LHCN-M2 (cell line): Measurements from ENCODE around the gene FAM118B. TPM values are rescaled to one million over a fixed set of nuclear protein-coding genes. Genes with fewer than 3 reads are reported as not detected.

ENCODE experiments used
- DNase-seq: peaks from one replicate; pipeline ENCODE4 v3.0.0-alpha.2; 2012; ENCODE audit warnings: low read depth
- polyA plus RNA-seq: library from polyadenylated mRNA; unstranded; fragments of >200 nt; gene quantifications from one replicate; pipeline ENCODE4 v1.2.1, GENCODE V29; 2012; ENCODE audit warnings: missing spikeins
- total RNA-seq: library from RNA; depleted of rRNA; stranded (reverse); fragments of >200 nt; gene quantifications from 2 replicates; pipeline ENCODE4 v1.2.3, GENCODE V29; 2014; rRNA removed

The FAM118B gene
- 26.2 and 35.2 TPM in 2 replicates for total RNA-seq
- 17.2 TPM for polyA plus RNA-seq

- DNase-seq, result peak; percentile 92
These were observed at the start of gene FAM118B, which contains the start of gene RPUSD4 for GRCh38 chr11:126211236-126212088. Gene FAM118B, plus strand, starts transcription at chr11:126211782. Its CDS starts 23,220 bp downstream, at chr11:126235002. Gene RPUSD4, minus strand, starts transcription at chr11:126211650. Its CDS starts 12 bp downstream, at chr11:126211638.

GRCh38 chr11:126162306-126163030 is 49.1 kb upstream of the FAM118B start:
- DNase-seq, result peak; percentile 82

GRCh38 chr11:126163074-126163700 is 48.4 kb upstream of the FAM118B start:
- peak; percentile 97 for DNase-seq

- no peak for DNase-seq
These were observed 47.8 kb upstream of the FAM118B start for GRCh38 chr11:126163779-126164178.

- no peak for DNase-seq
These were observed 46.8 kb upstream of the FAM118B start for GRCh38 chr11:126164781-126165180.

GRCh38 chr11:126165311-126165720 is 46.3 kb upstream of the FAM118B start:
- no peak for DNase-seq

- DNase-seq, result no peak
These were observed 45.8 kb upstream of the FAM118B start for GRCh38 chr11:126165757-126166156.

DNA sequence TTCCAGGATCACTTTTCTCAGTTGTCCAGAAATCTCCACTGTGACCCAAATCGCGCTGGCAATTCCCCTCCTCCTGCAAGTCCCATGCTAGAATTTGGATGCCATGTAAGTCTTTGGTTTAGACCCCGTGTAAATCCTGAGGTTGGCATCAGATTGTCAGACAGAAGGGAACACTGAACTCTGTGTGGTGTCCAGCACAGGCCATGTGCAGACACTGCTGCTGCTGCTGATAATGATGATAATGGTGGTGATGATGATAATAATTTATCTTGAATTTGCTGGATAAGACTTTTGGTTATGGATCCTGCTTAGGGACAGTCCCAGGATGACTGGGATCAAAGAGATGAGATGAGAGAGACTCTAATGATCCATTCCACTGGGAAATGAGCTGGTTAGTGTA is 45.2 kb upstream of the FAM118B start:
- no peak for DNase-seq

DNA sequence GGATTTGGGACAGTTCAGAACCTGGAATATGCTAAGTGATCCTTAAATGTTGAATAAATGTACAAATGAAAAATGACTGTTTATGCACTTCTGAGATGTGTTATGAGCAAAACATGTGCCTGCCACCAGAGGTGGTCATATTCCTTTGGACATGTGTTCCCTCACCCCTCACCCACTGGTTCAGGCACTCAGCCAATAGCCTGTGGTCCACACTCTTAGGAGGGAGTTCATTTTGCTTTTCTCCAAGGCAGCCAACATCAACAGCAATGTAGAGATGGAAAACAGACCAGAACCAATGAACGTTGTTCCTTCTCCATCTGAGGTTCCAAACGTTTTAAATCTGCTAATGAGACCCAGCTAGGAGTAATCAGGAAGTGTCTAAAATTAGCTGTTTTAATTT is 44.1 kb upstream of the FAM118B start:
- peak; percentile 37 for DNase-seq

DNA sequence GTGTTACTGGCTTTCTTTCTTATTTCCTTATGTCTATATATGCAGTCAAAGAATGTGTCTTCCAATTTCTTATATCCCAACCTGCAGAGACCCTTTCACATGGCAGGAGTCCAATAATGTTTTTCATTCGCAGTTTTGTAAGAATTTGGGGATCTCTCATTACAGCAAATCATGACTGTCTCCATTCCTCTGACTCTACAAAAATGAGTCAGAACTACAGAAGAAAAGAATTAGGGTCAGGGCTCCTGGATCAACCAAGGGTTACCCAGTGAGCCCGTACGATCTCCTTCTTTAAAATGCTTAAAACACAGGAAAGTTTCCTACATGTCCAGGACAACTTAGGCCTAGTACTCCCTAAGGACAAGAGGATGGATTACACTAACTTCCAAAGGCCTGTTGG is 42.3 kb upstream of the FAM118B start:
- no peak for DNase-seq

DNA sequence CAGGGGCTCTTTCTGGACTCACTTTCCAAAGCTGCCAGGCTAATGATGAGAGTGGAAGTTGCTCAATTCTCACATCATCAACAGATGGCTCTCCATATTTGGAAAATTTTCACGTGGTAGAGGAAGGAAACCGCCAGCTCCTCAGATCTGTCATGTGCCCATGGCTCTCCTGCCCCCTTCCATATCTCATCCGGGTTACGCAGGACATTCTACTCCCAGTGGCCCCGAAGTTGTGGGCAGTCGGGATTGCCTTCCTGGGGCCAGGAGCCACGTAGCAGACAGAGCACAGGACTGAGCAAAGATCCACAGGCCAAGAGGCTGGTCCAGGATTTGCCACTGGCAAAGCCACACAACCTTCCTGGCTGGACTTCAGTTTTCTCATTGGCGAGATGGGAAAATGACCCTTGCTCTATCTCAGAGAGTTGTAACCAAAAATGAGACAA is 39.0 kb upstream of the FAM118B start:
- DNase-seq, result peak; percentile 73

DNA sequence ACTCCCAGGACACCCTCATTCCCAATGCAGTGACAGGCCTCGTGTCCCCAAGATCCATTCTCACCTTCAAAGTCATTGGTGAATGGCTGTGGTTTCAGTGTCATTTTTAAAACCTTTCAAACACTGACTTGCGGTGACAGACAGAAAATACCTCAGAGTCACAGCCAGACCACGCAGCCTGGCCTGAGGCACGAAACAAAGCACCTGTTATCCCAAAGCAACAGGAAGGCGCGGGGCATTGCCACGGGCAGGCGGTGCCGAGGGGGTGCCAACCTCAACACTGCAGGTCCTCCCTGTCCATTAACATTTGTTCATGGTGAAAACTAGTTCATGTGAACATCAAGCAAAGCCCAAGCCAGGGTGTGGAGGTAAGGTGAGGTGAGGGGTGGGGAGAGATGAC is 38.3 kb upstream of the FAM118B start:
- no peak for DNase-seq

DNA sequence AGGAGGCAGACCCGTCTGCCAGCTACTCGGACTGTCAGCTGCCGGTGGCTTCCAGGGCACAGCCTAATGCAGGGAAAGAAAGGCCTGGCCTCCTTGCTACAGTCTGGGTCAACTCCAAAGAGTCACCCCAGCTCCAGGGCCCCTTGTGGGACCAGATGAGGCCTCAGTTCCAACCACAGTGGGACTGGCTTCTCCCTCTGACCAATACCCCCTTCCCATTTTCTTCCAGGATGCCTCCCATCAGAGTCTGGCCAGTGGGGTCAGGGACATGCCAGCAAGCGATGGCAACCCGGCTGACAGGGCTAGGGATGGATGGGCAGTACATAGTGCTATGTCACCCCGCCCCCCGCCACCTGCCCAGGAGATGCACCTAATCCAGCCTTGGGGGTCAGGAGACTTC is 36.8 kb upstream of the FAM118B start:
- no peak for DNase-seq

GRCh38 chr11:126175393-126175792 is 36.2 kb upstream of the FAM118B start:
- DNase-seq, result no peak

DNA sequence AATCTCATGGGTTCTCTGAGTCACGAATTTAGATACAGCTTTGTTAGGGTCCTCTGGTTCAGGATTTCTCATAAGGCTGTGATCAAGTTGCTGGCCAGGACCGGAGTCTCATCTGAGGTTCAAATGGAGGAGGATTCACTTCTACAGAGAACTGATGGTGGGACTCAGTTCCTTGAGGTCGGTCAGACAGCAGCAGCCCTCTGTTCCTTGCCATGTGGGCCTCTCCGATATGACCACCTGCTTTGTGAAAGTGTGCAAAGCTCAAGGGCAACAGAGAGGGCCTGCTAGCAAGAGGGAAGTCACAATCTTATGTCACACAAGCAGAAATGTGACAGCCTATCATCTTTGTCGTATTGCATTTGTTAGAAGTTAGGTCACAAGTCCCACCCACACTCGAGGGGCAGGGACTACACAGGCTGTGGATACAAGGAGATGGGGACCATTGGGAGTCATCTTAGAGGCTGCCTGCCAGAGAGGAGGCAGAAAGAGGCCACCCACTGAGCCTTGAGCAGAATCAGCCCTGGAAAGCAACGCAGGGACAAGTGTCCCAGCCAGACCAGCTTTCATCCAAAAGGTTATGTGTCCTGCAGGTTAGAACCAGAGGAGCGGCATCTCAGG is 34.6 kb upstream of the FAM118B start:
- no peak for DNase-seq

DNA sequence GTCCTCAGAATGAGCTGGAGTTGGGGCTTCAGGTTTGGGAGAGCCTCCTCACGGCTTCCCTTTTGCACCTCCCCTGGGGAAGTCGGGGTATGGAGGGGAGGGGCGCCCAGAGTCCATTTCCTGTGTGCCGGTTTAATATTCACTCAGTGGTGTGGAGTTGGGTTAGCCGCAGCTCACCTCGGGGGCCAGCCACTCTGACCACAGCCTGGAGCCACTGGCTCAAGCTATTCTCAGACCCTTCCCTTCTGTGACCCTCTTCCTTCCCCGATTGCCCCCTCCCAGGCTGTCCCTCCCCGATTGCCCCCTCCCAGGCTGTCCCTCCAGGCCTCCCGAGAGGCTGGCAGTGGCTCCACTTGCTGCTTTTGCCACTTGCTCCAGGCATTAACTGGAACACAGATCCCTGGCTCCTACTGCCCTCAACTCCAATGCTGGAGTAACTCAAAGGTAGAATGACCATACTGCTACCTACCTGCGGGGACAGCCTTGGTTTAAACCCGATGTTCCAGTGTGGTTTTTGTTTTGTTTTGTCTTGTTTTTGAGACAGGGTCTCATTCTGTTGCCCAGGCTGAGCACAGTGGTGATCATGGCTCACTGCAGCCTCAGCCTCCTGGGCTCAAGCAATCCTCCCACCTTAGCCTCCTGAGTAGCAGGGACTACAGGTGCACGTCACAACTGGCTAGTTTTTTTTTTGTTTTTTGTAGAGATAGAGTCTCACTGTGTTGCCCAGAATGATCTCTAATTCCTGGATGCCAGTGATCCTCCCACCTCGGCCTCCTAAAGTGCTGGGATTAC is 29.4 kb upstream of the FAM118B start:
- DNase-seq, result no peak

DNA sequence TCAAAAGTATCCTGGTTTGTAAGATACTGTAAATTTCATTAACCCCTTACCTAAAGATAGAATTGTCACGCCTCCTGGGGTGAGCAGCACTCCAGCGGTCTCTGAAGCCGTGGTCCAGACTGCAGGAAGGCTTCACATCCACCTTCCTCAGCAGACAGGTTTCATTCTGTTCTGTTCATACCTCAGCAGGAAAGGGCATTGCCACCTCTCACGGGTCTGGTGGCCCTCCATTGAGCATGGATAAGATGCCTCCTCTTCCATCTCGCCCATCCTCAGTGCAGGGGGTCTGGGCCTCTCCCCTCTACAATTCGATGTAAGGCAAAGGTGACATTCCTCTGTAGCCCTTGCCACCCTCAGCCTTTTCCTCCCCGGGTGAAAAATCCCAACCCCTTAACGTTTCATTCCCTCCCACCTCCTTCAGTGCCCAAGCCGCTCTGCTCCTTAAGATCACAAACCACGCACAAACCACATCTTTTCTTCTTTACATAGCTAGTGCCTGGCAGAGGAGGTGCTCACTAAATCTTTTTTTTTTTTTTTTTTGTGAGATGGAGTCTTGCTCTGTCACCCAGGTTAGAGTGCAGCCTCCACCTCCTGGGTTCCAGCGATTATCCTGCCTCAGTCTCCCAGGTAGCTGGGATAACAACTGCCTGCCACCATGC is 28.7 kb upstream of the FAM118B start:
- no peak for DNase-seq

DNA sequence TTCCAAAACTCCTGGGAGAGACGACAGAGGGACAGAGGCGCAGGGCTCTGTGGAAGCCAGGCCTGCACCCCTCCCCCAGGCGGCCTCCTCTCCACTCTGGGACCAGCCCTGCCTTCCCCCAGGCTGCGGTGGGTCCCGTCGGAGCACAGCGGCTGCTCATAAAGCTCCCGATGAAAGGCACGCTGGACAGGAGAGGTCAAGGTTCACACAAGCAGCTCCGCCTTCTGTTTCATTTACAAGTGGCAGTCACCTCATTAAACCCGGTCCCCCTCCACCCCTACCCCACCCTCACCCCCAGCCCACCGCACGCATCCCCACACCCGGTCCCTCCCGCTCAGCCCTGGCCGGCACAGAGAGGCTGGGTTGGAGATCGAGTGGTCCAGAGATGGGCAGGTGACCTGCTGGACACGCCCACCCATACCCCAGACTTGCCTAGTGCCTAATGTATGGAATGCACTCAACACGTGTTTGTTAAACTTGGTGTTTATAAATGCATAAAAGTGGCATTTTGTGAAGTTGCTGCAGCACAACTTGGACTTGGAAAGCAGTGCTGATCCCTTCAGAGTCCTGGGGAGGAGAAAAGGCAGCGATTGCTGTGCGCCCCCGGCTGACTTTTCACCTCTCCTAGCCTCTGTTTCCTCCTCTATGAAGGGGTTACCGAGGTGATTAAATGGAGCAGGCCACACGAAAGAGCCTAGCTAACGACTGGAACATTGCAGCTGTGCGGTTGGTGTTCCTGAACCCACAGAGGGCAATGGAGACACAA is 26.1 kb upstream of the FAM118B start:
- DNase-seq, result no peak

DNA sequence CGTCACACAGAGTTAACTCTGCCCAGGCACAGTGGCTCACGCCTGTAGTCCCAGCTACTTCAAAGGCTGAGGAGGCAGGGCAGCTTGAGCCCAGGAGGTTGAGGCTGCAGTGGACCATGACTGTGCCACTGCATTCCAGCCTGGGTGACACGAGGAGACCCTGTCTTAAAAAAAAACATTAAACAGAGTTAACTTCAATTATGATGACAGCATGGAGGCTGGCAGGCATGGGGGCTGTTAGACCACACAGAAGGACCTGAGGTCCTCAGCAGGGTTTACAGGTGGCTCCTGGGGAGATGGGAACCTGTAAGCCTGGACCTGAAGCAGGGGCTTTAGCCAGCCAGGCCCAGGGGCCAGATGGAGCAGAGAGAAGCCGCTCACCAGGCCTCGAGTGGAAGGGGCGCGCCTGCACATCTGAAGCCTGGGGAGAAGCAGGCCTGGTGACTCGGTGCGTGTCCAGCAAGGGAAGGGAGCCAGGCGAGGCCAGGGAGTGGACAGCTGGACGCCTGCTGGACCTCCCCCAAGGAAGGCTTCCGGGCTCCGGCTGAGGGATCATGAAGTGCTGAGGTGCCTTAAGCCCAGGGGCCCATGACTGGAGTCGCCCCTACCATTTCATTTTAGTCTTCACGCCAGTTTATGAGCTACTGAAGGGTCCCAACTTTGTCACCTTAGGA is 25.4 kb upstream of the FAM118B start:
- DNase-seq, result peak; percentile 36
